Smooth muscle cell (in vitro differentiated cells): ENCODE measurements around the gene STK10. TPM values are rescaled to one million over a fixed set of nuclear protein-coding genes. Genes with fewer than 3 reads are reported as not detected.

Experiments used
- DNase-seq: peaks from one replicate; lab custom pipeline; 2025; ENCODE audit not compliant: unreplicated experiment; lab: John Stamatoyannopoulos, UW
- H2AFZ ChIP-seq: fragments of 200-600 bp; sonication (generic); 2 replicates; pipeline ENCODE4 v1.6.0; 2016; ENCODE audit warnings: antibody characterized with exemption, low read depth, mild to moderate bottlenecking
- H3F3A ChIP-seq: fragments of 200-600 bp; sonication (generic); 2 replicates; pipeline ENCODE4 v1.6.0; 2017; ENCODE audit warnings: antibody characterized with exemption, low read depth
- H3K27ac ChIP-seq: fragments of 200-600 bp; sonication (generic); 2 replicates; pipeline ENCODE4 v1.5.1; 2016; ENCODE audit warnings: low read depth, mild to moderate bottlenecking
- H3K27me3 ChIP-seq: fragments of 200-600 bp; sonication (generic); 2 replicates; pipeline ENCODE4 v1.6.1; 2016; ENCODE audit warnings: low read depth, mild to moderate bottlenecking
- H3K36me3 ChIP-seq: fragments of 200-600 bp; sonication (generic); 2 replicates; pipeline ENCODE4 v1.5.1; 2016; ENCODE audit warnings: low read depth
- H3K4me1 ChIP-seq: fragments of 200-600 bp; sonication (generic); 2 replicates; pipeline ENCODE4 v1.5.1; 2016; ENCODE audit warnings: low read depth
- H3K4me2 ChIP-seq: fragments of 200-600 bp; sonication (generic); 2 replicates; pipeline ENCODE4 v1.6.0; 2016; ENCODE audit warnings: mild to moderate bottlenecking
- H3K4me3 ChIP-seq: fragments of 200-600 bp; sonication (generic); 2 replicates; pipeline ENCODE4 v1.5.1; 2016; ENCODE audit warnings: mild to moderate bottlenecking
- H3K79me2 ChIP-seq: fragments of 200-600 bp; sonication (generic); 2 replicates; pipeline ENCODE4 v1.6.0; 2016; ENCODE audit warnings: low read depth, mild to moderate bottlenecking
- H3K9ac ChIP-seq: fragments of 200-600 bp; sonication (generic); 2 replicates; pipeline ENCODE4 v1.6.0; 2016; ENCODE audit warnings: low read depth
- H3K9me3 ChIP-seq: fragments of 200-600 bp; sonication (generic); replicated peaks from 2 replicates; pipeline ENCODE4 v1.5.1; 2016; ENCODE audit warnings: low read depth
- H4K20me1 ChIP-seq: fragments of 200-600 bp; sonication (generic); 2 replicates; pipeline ENCODE4 v1.6.0; 2016; ENCODE audit warnings: low read depth
- WGBS: methylation state at CpG from one replicate; pipeline ENCODE4 v1.1.7; 2016; ENCODE audit warnings: low lambda C conversion rate; 5-methylcytosine and 5-hydroxymethylcytosine counted together
- polyA plus RNA-seq: library from polyadenylated mRNA; unstranded; fragments of >200 nt; fragmentation: Nextera tagmentation; extraction: Ambion mirVana; gene quantifications from 2 replicates; pipeline ENCODE4 v1.2.1, GENCODE V29; 2016
- total RNA-seq: library from RNA; depleted of rRNA; stranded (reverse); fragments of >200 nt; gene quantifications from 2 replicates; pipeline ENCODE4 v1.2.3, GENCODE V29; 2014
- TF ChIP-seq, protein P1 (sequence below): fragments of 200-600 bp; sonication (generic); IDR thresholded peaks from 2 replicates; pipeline ENCODE4 v1.5.1; 2017; ENCODE audit warnings: borderline replicate concordance, mild to moderate bottlenecking, antibody characterized with exemption; ENCODE audit not compliant: insufficient read depth, poor library complexity, severe bottlenecking

STK10 gene
- total and polyA plus RNA-seq, 2 experiments from 2014 or later, result 10.7 to 26.0 TPM

DNA sequence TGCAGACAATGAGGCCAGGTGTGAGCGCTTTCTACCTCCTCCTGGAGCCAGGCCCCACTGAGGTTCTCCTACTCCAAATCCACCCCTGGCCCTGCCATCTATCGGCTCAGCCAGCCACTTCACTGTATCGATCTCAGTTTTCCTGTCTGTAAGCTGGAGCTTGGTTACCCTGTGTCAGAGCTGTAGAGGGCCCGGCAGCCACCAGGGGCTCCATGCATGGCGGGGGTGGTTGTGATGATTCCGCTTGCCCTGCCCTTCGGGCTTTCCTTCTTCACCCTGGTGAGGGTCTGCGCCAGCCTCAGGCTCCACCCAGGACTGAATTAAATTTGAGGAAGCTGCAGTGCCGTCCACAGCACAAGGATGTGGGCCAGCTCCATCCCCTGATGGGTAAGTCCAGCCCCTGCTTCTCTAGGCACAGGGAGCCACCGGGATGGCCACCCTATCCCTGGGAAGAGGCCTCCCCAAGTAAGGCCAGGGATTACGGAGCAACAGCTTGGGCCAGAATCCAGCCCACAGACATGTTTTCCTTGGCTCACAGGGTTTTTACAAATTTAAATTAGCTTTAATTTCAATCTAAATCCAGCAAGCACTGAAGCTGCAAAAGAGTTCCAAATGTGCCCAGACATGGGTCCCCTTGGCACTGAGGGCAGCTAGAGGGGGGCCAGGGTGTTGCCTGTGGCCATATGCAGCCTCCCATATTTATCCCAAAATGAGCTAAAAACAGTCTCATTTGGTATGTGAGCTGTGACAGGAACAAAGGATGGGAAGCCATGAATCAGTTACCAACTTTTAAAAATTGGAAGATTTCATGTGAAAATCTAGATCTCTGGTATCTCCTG is 92.4 kb downstream of the STK10 start:
- H3K4me3 ChIP-seq, result no peak overlapping the region
- no peak overlapping the region for H3K27ac ChIP-seq
- TF ChIP-seq, protein P1, sequence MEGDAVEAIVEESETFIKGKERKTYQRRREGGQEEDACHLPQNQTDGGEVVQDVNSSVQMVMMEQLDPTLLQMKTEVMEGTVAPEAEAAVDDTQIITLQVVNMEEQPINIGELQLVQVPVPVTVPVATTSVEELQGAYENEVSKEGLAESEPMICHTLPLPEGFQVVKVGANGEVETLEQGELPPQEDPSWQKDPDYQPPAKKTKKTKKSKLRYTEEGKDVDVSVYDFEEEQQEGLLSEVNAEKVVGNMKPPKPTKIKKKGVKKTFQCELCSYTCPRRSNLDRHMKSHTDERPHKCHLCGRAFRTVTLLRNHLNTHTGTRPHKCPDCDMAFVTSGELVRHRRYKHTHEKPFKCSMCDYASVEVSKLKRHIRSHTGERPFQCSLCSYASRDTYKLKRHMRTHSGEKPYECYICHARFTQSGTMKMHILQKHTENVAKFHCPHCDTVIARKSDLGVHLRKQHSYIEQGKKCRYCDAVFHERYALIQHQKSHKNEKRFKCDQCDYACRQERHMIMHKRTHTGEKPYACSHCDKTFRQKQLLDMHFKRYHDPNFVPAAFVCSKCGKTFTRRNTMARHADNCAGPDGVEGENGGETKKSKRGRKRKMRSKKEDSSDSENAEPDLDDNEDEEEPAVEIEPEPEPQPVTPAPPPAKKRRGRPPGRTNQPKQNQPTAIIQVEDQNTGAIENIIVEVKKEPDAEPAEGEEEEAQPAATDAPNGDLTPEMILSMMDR, result no peak
- no peaks in the 10 kb centered on the region for H3K9me3 ChIP-seq
- no peak overlapping the region for H3K4me2 ChIP-seq
- no peaks in the 10 kb centered on the region for H3K36me3 ChIP-seq
- no peaks in the 10 kb centered on the region for H3K79me2 ChIP-seq
- 92% methylated on average over 11 of the region's 11 CpGs for WGBS
- H3F3A ChIP-seq, result no peaks in the 10 kb centered on the region
- H2AFZ ChIP-seq, result no peak overlapping the region
- no peaks in the 10 kb centered on the region for H4K20me1 ChIP-seq
- H3K9ac ChIP-seq, result no peak overlapping the region
- no peak for DNase-seq
- H3K4me1 ChIP-seq, result no peaks in the 10 kb centered on the region
- no peaks in the 10 kb centered on the region for H3K27me3 ChIP-seq

DNA sequence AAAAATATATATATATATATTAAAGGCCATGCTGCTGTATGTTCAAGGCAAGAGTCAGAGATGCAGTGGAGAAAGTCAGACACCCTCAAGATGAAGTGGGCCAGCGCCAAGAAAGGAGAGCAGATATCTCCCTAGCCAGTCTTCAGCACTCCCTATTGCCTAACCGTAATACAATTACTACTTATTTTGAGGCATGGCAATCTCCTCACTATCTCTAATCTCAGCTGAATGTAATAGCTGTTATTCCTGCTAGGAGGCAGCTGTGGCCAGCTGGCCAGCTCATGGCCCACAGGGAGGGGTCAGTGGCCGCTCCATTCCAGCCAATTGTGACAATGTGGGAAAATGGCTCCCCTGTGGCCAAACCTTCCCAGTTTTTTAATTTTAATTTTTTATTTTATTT is 94.1 kb downstream of the STK10 start:
- Histone ChIP-seq H4K20me1 (no peaks in the 10 kb centered on the region), H3K4me2 (no peak overlapping the region), H3K4me1 (no peaks in the 10 kb centered on the region), H3K9ac (no peak overlapping the region), H3K36me3 (no peaks in the 10 kb centered on the region), H2AFZ (no peak overlapping the region), H3K79me2 (no peaks in the 10 kb centered on the region), H3F3A (no peaks in the 10 kb centered on the region), H3K9me3 (no peaks in the 10 kb centered on the region), H3K27me3 (no peaks in the 10 kb centered on the region), H3K4me3 (no peak overlapping the region), H3K27ac (no peak overlapping the region)
- 99% methylated on average over 3 of the region's 3 CpGs for WGBS
- TF ChIP-seq, protein P1, result no peak
- no peak for DNase-seq

DNA sequence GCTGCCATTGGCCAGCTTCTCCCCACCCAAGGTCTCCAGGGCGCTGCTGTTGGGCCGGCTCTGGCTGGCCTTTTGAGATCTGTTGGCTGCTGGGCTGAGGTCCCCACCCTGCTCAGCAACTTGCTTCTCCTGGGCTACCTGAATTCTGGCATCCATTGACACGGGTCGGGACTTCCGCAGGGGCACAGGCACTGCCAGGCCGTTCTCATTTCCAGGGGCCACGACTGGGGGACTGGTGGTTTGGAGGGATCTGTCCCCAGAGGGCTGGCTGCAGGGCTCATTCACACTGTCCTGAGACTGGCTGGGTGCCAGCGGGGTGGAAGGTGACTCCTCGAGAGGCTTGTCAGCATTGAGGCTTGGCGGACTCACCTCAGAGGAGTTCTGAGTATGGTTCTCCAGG is 94.5 kb downstream of the STK10 start:
- Histone ChIP-seq H4K20me1 (no peaks in the 10 kb centered on the region), H3K36me3 (no peaks in the 10 kb centered on the region), H3K9ac (no peak overlapping the region), H2AFZ (no peak overlapping the region), H3F3A (no peaks in the 10 kb centered on the region), H3K27ac (no peak overlapping the region), H3K4me3 (no peak overlapping the region), H3K79me2 (no peaks in the 10 kb centered on the region), H3K4me1 (no peaks in the 10 kb centered on the region), H3K27me3 (no peaks in the 10 kb centered on the region), H3K9me3 (no peaks in the 10 kb centered on the region), H3K4me2 (no peak overlapping the region)
- TF ChIP-seq, protein P1, result no peak
- 96% methylated on average over 10 of the region's 10 CpGs for WGBS
- DNase-seq, result no peak
